Aorta (tissue), 5 donors: Measurements from ENCODE around the gene PTPRK. TPM values are rescaled to one million over a fixed set of nuclear protein-coding genes. Genes with fewer than 3 reads are reported as not detected.

Experiments used
- ATAC-seq: fragments of 200-7000 bp; cut with Tn5 transposase; one replicate; pipeline ENCODE4 v1.9.1; 2022; ENCODE audit warnings: moderate library complexity; ENCODE audit not compliant: low FRiP score
- DNase-seq, 2 donors: peaks; one replicate each; pipeline ENCODE4 v3.0.0-alpha.2; 2020
- H3K27ac ChIP-seq, 2 donors: one replicate each; pipeline ENCODE4 v1.5.1; 2013; ENCODE audit warnings: low read length in 2 of 2, mild to moderate bottlenecking in 2 of 2, moderate library complexity in 2 of 2, control low read depth in 1 of 2, inconsistent platforms in 1 of 2, low read depth in 1 of 2
- H3K27me3 ChIP-seq, 2 donors: one replicate each; pipeline ENCODE4 v1.6.1; 2013; ENCODE audit warnings: control low read depth in 1 of 2, low read length in 1 of 2, mild to moderate bottlenecking in 1 of 2, moderate library complexity in 1 of 2; ENCODE audit not compliant: insufficient read depth in 2 of 2, control insufficient read depth in 1 of 2
- H3K36me3 ChIP-seq, 2 donors: one replicate each; pipeline ENCODE4 v1.6.1; 2013; ENCODE audit warnings: control low read depth in 1 of 2, low read length in 1 of 2, mild to moderate bottlenecking in 1 of 2; ENCODE audit not compliant: insufficient read depth in 2 of 2, control insufficient read depth in 1 of 2
- H3K4me1 ChIP-seq, 2 donors: one replicate each; pipeline ENCODE4 v1.6.1; 2013; ENCODE audit warnings: low read length in 2 of 2, control low read depth in 1 of 2, mild to moderate bottlenecking in 1 of 2, moderate library complexity in 1 of 2; ENCODE audit not compliant: insufficient read depth in 2 of 2, control insufficient read depth in 1 of 2
- H3K4me3 ChIP-seq, 2 donors: one replicate each; pipeline ENCODE4 v1.5.1; 2013; ENCODE audit warnings: low read length in 2 of 2, control low read depth in 1 of 2, mild to moderate bottlenecking in 1 of 2
- H3K9me3 ChIP-seq: one replicate; pipeline ENCODE4 v1.6.1; 2013; ENCODE audit warnings: mild to moderate bottlenecking, low read length; ENCODE audit not compliant: control insufficient read depth
- WGBS, 2 donors: extraction: QIAGEN DNeasy Blood & Tissue Kit; methylation state at CpG; one replicate each; pipeline ENCODE4 v1.1.7; 2013; 5-methylcytosine and 5-hydroxymethylcytosine counted together
- intact Hi-C, 2 donors: fragments of 100-400 bp; cut with DNase I; formaldehyde crosslinking; loops; one replicate each; pipeline versions ENCODE4 v1.14.2 to v1.15.0; 2022
- polyA plus RNA-seq, 2 donors: library from polyadenylated mRNA; stranded (reverse); fragments of 200-250 nt; gene quantifications; one replicate each; pipeline ENCODE4 v1.2.3, GENCODE V29; 2013
- total RNA-seq, 2 donors: library from RNA; stranded (reverse); fragmentation: NEBNext Ultra II Directional; extraction: Animal tissue kit (Norgen Biotek cat#: 25700); gene quantifications; one replicate each; pipeline ENCODE4 v1.2.1, GENCODE V29; 2021
- donor health status: healthy with polysubstance abuse.
- donor health status: Bipolar disorder and iron deficiency.
- donor health status: DM: no; HTN: no; CAD: no.
- donor health status: DM: no; HTN: no; CAD: no.
- donor health status: DM: yes; HTN: yes; CAD: no.

Gene PTPRK
- total and polyA plus RNA-seq, 4 donors: 3.9 to 50.6 (median 24.9) TPM

DNA sequence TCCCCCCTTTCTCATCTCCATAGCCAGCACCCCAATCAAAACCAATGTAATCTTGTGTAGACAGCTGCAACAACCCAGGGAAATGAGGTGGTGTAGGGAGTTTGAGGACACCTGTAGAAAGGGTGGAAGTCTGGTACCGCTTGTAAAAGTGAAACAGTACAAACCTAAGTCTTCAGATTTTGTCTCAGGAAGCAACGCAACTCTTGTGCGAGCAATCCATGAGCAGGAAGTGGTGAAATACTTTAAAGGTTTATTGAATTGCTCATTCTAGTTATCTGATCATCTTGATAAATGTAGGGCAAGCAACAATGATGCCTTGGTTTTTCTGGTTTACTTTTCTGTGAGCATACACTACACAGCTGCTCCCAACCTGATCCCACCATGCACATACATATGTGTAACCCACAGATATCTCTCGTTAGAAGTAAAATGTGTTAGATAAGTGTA, 548.4 kb downstream of the PTPRK start:
- intact Hi-C loops: no loop called here
- DNase-seq (no peak), ATAC-seq (no peak)
- Histone ChIP-seq H3K4me3 (no peak overlapping the region), H3K27ac (no peak overlapping the region), H3K27me3 (no peaks in the 10 kb centered on the region), H3K9me3 (no peaks in the 10 kb centered on the region), H3K36me3 (peaks cover 0 to 3% of the 10 kb centered on the region in 2 donors), H3K4me1 (no peaks in the 10 kb centered on the region)
- WGBS, 2 donors: 81 to 94% methylated on average over 4 of the region's 4 CpGs

DNA sequence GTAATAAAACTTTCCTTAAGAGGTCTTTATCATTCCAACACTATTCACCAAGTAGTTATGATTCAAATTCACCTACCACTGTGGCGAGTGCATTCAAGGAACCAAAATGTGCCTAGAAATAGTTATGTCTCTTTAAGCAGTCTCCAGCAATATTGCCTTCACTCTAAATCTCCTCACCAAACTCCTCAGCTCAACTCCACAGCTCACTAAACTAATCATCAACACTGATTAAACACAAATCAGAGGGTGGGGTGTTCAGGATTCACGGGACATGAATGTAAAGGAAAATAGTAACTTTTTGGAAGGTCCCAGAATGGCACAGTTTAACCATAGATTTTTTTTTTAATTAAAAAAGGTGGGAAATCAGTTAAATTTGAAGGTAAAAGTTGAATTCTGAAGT, 549.0 kb downstream of the PTPRK start:
- no peak for ATAC-seq
- 94 to 97% methylated on average over 2 of the region's 2 CpGs for WGBS, 2 donors
- intact Hi-C loops: no loop called here

DNA sequence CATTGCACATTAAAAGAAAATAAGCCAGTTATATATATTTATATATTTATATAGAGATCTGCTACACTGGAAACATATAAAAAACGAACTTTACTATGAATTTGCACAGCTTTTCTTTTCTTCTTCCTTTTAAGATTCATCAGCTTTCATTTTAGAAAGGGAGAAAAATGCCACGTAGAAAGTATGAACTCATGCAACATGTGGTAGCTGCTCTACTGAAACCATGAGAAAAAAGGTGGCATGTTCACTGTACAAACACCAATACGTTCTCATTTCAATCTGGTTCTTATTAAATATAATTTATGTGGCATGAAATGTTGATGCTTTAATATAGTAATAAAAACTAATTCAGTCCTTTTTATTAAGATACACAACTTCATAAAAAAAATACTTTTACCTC, 550.7 kb downstream of the PTPRK start:
- H3K9me3 ChIP-seq: no peaks in the 10 kb centered on the region
- intact Hi-C loops: no loop called here
- H3K4me1 ChIP-seq: no peaks in the 10 kb centered on the region
- 75 to 80% methylated on average over 3 of the region's 3 CpGs for WGBS, 2 donors
- ATAC-seq (no peak), DNase-seq (no peak)
- H3K27me3 ChIP-seq: no peaks in the 10 kb centered on the region
- H3K36me3 ChIP-seq: no peaks in the 10 kb centered on the region
- no peak overlapping the region for H3K27ac ChIP-seq
- no peak overlapping the region for H3K4me3 ChIP-seq

More for the DNA sequence above, 549.0 kb downstream of the PTPRK start:
- no peaks in the 10 kb centered on the region for H3K27me3 ChIP-seq
- H3K9me3 ChIP-seq: no peaks in the 10 kb centered on the region
- no peak for DNase-seq
- H3K4me1 ChIP-seq: no peaks in the 10 kb centered on the region
- no peak overlapping the region for H3K4me3 ChIP-seq
- H3K36me3 ChIP-seq: peaks cover 0 to 3% of the 10 kb centered on the region in 2 donors
- no peak overlapping the region for H3K27ac ChIP-seq

DNA sequence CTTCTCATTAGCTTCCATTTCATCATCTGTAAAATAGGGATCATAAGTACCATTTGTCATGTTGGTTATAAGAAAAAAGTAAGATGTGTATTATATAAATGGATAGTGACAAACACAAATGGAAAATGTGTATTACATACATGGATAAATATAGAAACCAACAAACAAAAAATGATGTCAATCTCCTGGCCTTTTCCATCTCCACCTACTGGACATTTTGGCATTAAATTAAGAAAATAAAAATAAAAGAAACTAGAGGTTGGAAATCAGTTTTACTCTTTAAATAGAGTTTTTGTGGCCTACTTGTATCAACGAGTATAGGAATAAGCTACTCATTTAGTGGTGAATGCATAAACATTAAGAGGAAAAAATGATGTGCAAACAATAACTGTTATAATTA, 552.0 kb downstream of the PTPRK start:
- ATAC-seq (no peak), DNase-seq (no peak)
- intact Hi-C loops: no loop called here
- H3K4me3 ChIP-seq: no peak overlapping the region
- H3K27me3 ChIP-seq: no peaks in the 10 kb centered on the region
- H3K9me3 ChIP-seq: no peaks in the 10 kb centered on the region
- no peaks in the 10 kb centered on the region for H3K4me1 ChIP-seq
- H3K27ac ChIP-seq: no peak overlapping the region
- 77 to 79% methylated on average over 1 of the region's 1 CpG for WGBS, 2 donors
- H3K36me3 ChIP-seq: no peaks in the 10 kb centered on the region

DNA sequence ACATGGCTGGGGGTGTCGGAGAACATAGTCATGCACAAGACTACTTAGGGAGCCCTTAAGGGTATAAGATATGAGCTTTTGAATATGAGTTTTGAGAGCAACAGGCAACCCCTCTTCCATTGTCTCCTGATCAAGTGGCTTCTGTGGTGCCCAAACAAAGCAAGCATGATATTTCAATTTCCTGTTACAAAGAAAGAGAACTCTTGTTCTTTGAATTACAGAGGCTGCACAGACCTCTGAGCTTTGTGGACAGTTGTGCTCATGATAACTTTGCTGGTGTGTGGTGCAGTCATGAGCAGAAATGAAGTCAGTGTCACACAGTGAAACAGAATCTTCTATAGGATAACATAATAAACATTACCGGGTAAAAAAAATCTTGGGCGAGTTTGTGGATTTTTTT, 552.7 kb downstream of the PTPRK start:
- no peaks in the 10 kb centered on the region for H3K9me3 ChIP-seq
- H3K27ac ChIP-seq: no peak overlapping the region
- no peak for DNase-seq
- ATAC-seq: no peak
- no peaks in the 10 kb centered on the region for H3K4me1 ChIP-seq
- no peaks in the 10 kb centered on the region for H3K27me3 ChIP-seq
- intact Hi-C loops: no loop called here
- H3K4me3 ChIP-seq: no peak overlapping the region
- no peaks in the 10 kb centered on the region for H3K36me3 ChIP-seq
- 79 to 99% methylated on average over 3 of the region's 3 CpGs for WGBS, 2 donors

DNA sequence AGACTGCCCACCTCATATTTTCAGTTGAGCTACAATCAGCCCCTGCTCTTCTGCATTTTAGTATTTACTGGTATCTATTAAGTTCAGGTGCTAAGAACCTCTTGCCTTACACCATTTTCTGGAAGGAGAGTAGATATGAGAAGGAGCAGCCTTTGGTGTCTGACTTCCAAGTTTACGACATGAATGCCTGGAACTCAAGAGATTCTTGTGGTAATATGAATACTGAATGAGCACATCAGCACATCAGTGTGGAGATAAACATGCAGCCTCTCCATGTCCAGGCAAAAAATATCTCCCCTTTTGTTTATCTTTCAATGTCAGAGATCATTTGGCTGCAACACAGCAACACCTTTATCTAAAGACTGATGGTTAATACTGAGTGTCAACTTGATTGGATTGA, 553.8 kb downstream of the PTPRK start:
- Histone ChIP-seq H3K36me3 (no peaks in the 10 kb centered on the region), H3K4me1 (no peaks in the 10 kb centered on the region), H3K27ac (no peak overlapping the region), H3K9me3 (no peaks in the 10 kb centered on the region), H3K4me3 (no peak overlapping the region), H3K27me3 (no peaks in the 10 kb centered on the region)
- intact Hi-C loops: no loop called here
- ATAC-seq: no peak
- WGBS, 2 donors: 93 to 100% methylated on average over 1 of the region's 1 CpG
- no peak for DNase-seq

DNA sequence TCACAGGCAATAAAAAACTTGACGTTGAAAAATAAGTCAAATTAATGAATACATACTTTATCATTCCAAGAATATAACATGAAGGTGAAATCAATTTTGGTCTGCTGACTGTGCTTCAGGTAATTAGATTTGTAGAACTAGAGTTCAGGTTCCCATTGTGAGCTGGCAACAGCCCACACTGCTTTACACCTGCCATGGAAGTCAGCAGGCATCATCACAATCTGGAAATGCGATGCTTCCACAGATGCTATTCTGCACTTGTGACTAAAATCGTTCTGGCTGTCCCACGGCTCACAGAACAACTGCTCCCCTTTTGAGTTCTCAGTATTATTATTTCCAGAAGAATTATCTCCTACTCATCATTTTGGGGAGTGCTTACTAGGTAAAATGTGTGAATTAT, 556.9 kb downstream of the PTPRK start:
- no peak for ATAC-seq
- Histone ChIP-seq H3K27ac (no peak overlapping the region), H3K9me3 (no peaks in the 10 kb centered on the region), H3K27me3 (no peaks in the 10 kb centered on the region), H3K4me3 (no peak overlapping the region), H3K4me1 (no peaks in the 10 kb centered on the region), H3K36me3 (no peaks in the 10 kb centered on the region)
- intact Hi-C loops: no loop called here
- 84 to 86% methylated on average over 4 of the region's 4 CpGs for WGBS, 2 donors
- DNase-seq: no peak

DNA sequence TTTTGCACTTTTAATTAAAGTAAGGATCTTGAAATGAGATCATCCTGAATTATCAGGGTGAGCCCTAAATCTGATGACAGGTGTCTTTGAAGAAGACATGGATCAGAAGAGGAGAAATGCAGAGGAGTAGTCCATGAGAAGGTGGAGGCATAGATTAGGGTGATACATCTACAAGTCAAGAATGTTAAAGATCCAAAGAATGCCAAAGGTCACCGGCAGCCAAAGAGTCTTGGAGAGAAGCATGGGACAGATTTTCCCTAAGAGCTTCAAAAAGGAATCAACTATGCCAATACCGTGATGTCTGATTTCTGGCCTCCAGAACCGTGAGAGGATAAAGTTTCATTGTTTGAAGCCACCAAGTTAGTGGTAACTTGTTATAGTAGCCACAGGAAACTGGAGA, 560.5 kb downstream of the PTPRK start:
- no peak overlapping the region for H3K27ac ChIP-seq
- 81 to 83% methylated on average over 3 of the region's 3 CpGs for WGBS, 2 donors
- H3K9me3 ChIP-seq: no peaks in the 10 kb centered on the region
- DNase-seq (no peak), ATAC-seq (no peak)
- H3K4me3 ChIP-seq: no peak overlapping the region
- no peaks in the 10 kb centered on the region for H3K27me3 ChIP-seq
- H3K4me1 ChIP-seq: no peaks in the 10 kb centered on the region
- H3K36me3 ChIP-seq: no peaks in the 10 kb centered on the region
- intact Hi-C loops: no loop called here

DNA sequence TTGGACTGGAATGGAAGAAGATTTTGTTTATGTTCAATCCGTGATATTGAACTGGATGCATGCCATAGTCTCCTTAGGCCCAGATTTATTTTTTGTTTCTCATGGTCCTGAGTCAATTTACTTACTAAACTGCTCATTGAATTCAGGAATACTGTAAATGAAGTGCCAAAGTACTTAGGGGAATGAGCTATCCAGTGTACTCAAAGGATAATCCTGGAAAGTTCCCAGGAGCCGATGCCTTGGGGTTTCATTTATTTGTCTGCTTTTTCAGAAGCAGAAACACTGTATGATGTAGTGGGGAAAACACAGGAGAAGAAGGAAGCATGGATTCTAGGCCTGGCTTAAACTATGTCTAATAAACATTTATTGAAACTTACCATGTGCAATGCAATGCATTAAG, 563.4 kb downstream of the PTPRK start:
- no peaks in the 10 kb centered on the region for H3K9me3 ChIP-seq
- no peak for ATAC-seq
- H3K27ac ChIP-seq: no peak overlapping the region
- H3K4me3 ChIP-seq: no peak overlapping the region
- intact Hi-C loops: no loop called here
- H3K27me3 ChIP-seq: no peaks in the 10 kb centered on the region
- H3K36me3 ChIP-seq: no peaks in the 10 kb centered on the region
- DNase-seq: no peak
- no peaks in the 10 kb centered on the region for H3K4me1 ChIP-seq
- WGBS, 2 donors: 55 to 62% methylated on average over 2 of the region's 2 CpGs
